Myocyte (in vitro differentiated cells): ENCODE results near the gene RET. TPM values are rescaled to one million over a fixed set of nuclear protein-coding genes. Genes with fewer than 3 reads are reported as not detected.

ENCODE experiments used
- DNase-seq: peaks from one replicate; pipeline ENCODE4 v3.0.0-alpha.2; 2012; ENCODE audit warnings: low read depth
- total RNA-seq: library from RNA; depleted of rRNA; stranded (reverse); fragments of >200 nt; gene quantifications from 2 replicates; pipeline ENCODE4 v1.2.3, GENCODE V29; 2014

The RET gene
- total RNA-seq, 1 donor from 2014 or later, result 0.08 TPM

DNA sequence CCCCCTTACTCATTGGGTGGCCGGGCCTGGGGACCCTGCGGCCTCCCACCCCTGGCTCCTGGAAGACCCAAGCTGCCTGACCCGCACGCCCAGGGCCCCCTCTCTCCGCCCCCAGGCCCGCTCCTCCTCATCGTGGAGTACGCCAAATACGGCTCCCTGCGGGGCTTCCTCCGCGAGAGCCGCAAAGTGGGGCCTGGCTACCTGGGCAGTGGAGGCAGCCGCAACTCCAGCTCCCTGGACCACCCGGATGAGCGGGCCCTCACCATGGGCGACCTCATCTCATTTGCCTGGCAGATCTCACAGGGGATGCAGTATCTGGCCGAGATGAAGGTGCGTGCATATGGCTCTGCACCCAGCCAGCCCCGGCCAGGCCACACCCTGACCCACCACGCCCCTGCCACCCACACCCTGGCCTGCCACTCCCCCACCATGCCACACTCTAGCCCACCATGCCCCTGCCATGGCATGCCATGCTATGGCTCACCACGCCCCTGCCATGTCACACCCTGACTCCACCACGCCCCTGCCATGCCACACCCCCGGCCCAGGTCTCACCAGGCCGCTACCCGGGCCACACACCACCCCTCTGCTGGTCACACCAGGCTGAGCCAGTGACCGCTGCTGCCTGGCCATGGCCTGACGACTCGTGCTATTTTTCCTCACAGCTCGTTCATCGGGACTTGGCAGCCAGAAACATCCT, 42.7 kb downstream of the RET start:
- no peak for DNase-seq

DNA sequence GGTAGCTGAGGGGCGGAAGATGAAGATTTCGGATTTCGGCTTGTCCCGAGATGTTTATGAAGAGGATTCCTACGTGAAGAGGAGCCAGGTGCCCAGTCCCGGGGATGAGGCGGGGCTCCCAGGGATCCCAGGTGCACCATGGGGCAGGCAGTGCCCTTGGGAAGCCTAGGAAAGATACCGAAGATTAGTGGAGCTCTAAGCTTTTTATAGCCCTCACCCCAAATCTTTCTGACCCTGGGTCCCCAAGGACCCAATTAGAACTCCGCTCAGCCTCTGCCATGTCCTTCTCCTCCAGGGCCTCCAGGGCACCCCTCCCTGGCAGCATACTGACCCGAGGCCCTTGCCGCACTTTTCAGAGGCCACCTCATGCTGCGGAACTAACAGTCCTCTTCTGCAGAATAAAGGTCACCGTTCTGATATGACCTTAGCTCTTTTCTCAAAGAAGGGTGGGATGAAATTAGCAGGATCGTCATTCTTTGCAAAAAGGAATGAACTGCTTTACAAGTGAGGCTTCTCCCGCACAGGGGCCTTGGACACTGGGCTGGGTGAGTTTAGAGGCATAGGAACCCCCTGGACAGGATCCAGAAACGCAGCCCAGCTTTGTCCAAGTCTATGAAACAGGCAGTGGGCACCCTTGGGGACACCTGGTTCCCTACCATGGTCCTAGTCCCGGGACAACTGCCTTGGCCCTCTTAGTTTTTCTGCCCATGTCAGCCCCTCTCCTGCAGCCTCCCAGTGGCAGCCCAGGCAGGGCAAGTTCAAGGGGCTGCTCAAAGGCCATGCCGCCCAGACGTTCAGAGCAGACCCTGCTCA, 43.5 kb downstream of the RET start:
- DNase-seq, result no peak

DNA sequence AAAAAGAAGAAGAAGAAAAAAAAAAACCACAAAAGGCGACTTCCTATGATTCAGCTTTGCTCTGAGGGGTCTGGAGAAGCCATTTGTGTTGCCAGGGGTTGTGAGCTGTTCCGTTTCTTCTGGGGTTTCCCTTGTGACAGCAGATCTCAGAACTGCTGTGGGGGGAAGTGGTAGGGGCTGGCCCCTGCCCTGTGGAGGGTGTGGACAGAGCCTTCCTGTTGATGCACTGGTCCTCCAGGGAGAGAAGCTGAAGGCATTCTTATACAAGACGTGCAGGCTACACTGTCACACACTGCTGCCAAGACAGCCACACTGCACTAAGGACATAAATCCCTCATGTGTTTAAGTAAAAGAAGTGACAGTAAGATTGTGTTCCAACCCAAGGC, 44.1 kb downstream of the RET start:
- no peak for DNase-seq

DNA sequence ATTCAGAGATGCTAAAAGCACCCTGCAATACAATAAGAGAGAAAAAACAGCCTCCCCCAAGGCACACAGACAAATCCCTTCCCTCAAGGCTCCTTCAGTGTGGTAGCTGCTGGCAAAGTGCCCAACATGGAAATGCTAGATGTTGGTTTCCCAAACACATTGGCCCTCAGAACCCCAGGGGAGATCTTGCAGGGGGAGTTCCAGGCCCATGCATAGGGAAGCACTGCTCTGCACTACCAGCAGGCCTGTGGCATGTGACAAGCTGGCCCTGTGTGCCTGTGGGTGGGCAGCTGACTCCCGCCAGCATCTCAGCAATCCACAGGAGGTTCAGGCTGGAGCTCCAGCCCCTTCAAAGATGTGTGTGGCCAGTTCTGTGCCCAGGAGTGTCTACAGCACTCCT, 44.6 kb downstream of the RET start:
- peak; percentile 65 for DNase-seq

DNA sequence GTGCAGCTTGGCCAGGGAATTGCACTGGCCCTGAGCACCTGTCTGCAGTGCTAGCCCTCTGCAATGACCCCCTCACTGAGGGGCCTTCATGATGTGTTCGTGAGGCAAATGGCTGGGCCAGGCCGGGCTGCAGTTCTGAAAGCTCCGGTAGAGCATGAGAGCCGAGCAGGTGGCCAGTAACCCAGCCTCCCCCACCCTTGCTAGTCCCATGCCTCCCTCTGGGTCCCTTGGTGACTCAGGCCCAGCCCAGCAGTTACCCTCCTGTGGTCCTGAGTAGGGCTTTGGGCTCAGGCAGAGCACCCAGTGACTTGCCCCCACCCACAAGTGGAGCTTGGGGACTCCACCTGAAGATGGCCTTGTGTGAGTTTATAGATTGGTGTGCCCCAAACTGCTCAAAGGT, 45.2 kb downstream of the RET start:
- no peak for DNase-seq

DNA sequence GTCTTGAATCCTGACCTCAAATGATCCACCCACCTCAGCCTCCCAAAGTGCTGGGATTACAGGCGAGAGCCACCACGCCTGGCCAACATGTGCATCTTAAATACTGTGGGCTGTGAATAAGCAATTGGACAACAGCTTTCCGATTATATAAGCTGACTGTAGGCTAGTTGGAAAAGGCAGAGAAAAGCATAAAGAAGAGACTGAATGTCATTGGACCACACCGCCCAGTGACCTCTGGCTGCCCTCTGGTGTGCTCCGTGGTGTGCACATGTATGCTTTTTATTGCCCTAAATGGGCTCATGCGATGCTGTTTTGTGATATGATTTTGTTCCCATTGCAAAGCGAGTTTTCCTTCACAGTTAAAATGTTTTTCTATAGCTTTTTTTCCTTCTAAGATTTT, 46.0 kb downstream of the RET start:
- no peak for DNase-seq

DNA sequence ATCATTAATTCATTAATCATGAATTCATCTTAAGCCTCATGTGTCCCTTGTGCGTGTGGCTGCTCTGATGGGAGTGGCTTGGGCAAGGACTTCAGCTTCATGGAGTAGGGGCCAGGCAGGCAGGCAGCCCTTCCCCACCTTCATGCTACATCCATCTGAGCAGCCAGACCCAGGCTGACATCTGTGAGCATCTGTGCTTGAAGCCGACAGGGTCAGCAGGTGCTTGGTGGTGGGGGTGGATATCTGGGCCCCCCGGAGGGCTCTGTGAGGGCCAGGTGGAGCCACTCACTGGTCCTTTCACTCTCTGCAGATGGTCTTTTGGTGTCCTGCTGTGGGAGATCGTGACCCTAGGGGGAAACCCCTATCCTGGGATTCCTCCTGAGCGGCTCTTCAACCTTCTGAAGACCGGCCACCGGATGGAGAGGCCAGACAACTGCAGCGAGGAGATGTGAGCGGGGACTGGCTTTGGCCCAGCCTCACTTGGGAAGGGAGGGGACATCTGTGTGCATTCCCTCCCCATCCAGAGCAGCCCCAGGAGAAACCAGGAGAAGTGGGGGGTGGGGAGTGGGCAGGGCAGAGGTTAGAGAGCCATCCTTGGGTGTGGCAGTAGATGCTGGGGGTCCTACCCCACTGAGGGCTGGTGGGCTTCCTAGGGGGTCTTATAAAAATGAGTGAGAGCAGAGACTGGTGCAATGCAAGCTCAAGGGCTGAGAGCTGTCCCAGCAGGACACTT, 46.7 kb downstream of the RET start:
- no peak for DNase-seq

DNA sequence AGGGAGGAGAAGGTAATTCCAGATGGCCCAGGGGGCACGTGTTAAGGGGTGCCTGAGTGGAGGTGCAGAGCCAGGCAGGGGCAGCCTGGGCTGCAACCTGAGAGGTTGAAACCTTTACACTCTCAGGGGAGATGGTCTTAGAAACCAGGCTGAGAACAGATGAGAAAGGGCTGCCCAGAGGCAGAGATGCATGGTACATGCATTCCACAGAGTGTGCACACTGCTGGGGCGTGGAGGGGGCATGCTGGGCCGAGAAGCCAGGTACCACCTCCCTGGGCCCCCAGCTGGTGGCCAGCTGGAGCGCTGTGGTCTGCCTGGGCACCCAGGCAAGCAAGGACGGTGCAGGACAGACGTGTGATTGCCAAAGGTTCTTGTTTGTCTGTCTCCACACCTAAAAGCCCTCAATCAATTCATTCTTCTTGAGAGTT, 47.2 kb downstream of the RET start:
- no peak for DNase-seq

DNA sequence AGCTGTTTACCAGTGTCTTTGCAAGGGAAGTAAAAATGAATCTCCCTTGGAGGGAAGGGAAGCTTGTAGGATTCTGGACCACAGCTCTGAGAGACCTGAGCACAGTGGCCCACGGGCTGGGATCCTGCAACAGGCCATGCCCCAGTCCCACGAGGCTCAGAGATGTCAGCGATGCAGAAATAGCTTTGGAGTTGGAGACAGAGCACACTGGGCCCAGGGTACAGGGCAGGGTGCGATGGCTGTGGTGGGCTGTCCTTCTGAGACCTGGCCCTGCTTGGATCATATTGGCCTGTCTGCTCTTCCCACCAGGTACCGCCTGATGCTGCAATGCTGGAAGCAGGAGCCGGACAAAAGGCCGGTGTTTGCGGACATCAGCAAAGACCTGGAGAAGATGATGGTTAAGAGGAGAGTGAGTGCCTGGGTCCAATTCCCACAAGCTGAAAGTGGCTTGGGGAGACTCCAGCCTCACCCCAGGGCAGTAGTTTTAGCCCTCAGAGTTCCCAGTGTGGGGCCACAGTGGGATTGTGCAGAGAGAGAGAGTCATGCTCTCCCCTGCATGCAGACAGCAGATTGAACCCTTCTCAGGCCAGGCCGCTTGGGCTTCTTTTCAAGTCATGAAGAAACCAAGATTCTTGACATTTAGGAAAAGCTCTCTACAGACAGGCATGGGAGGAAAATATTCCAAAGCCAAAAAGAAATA, 47.9 kb downstream of the RET start:
- DNase-seq, result no peak

DNA sequence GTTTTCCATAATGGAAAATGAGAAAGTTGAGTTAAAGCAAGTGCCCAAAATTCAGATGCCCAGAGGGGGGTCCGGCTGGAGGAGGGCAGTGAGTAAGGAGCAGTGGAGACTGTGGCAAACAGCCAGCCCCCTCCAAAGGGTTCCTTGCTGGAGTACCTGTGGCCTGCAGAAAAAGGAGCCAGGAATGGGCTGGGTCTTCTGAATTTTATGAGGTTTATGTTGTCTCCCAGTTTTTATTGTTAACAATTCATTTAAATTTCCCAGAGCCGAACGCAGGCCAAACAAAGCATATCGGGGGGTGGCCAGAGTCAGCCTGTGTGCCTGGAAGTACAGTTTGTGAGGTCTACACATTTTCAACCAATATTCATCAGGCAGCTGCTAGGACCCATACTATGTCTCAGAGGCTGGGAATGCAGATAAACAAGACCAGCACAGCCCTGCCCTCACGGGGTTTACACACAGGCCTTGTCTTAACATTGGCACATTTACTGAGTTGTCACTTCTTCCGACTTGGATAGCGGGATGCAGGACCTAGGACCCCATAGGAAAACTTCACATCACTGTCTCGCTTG, 48.5 kb downstream of the RET start:
- DNase-seq, result no peak

DNA sequence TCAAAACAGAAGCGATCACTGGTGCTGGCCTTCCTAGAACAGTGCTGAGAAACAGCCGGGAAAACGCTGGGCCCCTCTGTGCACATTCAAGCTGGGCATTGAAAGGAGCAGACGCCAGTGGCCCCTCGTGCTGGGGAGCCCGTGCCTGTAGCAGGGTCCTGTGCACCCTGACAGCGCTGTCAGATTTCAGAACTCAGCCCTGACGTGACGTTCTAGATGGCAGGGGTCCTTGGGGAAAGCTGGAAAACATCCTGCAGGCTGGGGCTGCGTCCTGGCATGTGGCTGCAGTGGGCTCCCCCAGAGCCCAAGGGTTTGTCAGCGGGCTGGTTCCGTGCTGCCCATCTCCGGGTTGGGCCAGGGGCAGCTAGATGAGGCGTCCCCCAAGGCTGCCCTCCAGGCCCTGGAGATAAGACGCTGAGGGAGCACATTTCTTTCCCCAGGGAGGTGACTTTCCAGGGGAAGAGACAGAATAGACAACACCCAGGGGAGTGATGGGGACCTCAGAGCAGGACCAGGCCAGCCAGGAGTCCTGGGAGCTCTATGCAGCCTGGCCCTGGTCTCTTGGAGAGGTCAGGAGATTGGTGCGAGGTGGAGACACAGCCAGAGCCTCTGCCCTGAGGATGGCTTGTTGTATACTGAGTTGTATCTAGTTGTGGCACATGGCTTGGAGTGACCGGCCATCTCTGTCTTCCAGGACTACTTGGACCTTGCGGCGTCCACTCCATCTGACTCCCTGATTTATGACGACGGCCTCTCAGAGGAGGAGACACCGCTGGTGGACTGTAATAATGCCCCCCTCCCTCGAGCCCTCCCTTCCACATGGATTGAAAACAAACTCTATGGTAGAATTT, 49.2 kb downstream of the RET start:
- no peak for DNase-seq

DNA sequence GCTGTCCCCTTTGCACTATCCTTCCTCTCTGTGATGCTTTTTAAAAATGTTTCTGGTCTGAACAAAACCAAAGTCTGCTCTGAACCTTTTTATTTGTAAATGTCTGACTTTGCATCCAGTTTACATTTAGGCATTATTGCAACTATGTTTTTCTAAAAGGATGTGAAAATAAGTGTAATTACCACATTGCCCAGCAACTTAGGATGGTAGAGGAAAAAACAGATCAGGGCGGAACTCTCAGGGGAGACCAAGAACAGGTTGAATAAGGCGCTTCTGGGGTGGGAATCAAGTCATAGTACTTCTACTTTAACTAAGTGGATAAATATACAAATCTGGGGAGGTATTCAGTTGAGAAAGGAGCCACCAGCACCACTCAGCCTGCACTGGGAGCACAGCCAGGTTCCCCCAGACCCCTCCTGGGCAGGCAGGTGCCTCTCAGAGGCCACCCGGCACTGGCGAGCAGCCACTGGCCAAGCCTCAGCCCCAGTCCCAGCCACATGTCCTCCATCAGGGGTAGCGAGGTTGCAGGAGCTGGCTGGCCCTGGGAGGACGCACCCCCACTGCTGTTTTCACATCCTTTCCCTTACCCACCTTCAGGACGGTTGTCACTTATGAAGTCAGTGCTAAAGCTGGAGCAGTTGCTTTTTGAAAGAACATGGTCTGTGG, 50.0 kb downstream of the RET start:
- DNase-seq, result no peak

DNA sequence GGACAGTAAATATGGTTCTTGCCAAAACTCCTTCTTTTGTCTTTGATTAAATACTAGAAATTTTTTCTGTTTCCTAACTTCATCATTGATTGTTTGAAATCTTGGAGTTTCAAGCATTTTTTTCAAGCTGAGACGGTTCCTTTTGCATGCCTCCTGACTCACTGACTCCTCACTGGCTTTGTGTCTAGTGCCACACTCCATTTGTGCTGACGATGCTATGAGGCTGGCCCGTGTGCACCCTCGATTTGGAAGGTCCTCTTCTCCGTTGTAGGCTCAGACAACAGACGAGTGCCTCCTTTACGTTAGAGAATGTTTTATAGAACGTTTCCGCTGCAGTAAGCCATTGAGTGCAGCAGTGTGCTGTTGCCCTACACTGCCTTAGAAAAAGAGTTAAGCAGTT, 50.6 kb downstream of the RET start:
- DNase-seq, result no peak

DNA sequence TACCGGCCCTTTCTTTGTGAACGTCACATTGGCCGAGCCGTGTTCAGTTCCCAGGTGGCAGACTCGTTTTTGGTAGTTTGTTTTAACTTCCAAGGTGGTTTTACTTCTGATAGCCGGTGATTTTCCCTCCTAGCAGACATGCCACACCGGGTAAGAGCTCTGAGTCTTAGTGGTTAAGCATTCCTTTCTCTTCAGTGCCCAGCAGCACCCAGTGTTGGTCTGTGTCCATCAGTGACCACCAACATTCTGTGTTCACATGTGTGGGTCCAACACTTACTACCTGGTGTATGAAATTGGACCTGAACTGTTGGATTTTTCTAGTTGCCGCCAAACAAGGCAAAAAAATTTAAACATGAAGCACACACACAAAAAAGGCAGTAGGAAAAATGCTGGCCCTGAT, 51.5 kb downstream of the RET start:
- DNase-seq, result peak; percentile 65

DNA sequence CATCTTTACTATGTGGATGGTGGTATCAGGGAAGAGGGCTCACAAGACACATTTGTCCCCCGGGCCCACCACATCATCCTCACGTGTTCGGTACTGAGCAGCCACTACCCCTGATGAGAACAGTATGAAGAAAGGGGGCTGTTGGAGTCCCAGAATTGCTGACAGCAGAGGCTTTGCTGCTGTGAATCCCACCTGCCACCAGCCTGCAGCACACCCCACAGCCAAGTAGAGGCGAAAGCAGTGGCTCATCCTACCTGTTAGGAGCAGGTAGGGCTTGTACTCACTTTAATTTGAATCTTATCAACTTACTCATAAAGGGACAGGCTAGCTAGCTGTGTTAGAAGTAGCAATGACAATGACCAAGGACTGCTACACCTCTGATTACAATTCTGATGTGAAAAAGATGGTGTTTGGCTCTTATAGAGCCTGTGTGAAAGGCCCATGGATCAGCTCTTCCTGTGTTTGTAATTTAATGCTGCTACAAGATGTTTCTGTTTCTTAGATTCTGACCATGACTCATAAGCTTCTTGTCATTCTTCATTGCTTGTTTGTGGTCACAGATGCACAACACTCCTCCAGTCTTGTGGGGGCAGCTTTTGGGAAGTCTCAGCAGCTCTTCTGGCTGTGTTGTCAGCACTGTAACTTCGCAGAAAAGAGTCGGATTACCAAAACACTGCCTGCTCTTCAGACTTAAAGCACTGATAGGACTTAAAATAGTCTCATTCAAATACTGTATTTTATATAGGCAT, 52.3 kb downstream of the RET start:
- DNase-seq, result peak; percentile 97

DNA sequence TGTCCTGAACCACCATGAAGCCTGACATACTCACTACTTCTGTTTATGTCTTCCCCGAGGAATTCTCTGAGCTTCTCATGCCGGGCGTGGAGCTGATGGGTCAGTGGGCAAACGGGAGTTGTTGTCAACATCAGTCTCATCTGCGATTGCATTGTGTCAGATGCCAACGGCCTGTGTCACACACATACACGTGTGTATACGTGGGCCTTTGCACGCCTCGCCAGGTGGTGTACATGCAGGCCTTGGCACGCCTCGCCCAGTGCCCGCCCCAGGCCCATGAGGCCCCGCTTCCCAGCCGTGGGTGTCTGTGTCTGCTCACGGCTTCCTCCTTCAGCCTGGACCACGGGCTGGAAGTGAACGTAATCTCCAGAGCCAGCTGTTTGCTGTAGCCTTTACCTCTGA, 53.9 kb downstream of the RET start:
- DNase-seq, result no peak

DNA sequence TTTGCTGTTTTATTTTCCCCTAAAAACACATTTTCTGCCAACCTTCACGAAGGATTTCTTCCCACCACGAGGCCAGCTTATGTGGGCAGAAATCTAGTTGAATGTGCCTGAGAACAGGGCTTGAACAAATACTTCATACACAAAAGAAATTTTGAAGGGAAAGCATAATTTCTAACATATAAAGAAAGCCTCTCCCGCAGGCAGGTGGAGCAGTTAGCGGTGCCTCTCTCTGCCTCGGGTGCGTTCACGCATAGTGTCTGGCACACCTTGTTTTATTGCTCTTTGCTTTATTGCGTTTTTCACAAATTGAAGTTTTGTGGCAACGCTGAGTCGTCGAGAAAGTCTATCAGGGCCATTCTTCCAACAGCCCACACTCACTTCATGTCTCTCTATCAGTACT, 54.4 kb downstream of the RET start:
- DNase-seq, result no peak

DNA sequence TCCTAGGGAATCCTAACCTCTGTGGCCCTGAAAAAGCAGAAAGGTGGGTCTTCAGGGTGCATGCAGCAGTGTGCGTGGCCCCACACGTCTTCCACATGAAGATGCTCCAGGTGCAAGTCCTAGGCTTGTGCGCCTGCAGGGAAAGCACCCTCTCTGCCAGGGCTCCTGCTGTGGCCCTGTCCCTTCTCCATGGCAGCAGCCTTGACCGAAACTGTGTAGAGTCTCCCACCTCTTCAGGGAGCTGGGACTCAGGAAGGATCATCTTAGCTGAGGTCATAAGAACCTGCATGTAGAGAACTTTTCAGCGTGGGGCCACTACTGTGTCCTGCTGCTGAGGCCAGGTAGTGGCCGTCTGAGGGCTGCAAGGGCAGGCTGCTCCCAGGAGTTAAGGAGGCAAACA, 55.0 kb downstream of the RET start:
- no peak for DNase-seq
